Fibroblast of skin of abdomen (primary cell): ENCODE results near the gene TRIML1.
"Not testable (repeated sequence)": the region's sequence is repeated elsewhere in the genome, so short reads cannot be mapped to it uniquely, and the experiment has no call there.

Source experiments
- DNase-seq: peaks from one replicate; pipeline ENCODE4 v3.0.0-alpha.2; 2013

The TRIML1 gene

DNA sequence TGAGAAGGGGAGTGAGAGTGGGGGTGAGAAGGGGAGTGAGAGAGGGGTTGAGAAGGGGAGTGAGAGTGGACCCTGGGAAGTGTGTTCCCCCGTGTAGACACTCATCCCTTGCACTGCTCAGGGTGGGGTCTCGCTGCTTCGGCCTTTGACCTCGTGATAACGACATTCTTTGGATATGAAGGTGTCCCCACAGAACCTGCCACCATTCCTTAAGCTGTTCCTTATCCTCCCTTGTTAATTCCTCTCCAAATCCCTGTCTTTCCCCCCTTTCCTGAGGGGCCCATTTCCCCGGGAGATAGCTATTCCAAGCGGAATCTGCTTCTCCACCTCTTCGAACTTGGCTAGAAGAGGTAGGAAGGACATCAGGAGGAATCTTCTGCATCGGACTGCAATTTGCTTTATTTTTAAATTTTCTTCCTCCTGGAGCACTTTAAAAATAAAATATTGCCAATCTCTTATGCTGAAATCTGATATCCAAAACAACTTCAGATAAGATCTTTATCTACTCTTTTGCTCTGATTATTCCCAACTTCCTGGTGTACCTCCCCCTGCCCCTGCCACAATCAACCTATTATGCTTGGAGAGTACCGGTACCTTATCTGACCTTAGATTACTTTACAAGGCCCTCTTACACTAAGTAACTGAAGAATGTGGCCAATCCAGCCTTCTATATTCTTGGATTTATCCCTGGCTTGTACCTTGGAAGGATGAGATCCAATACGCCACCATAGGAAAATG, 15.6 kb downstream of the TRIML1 start:
- no peak for DNase-seq

DNA sequence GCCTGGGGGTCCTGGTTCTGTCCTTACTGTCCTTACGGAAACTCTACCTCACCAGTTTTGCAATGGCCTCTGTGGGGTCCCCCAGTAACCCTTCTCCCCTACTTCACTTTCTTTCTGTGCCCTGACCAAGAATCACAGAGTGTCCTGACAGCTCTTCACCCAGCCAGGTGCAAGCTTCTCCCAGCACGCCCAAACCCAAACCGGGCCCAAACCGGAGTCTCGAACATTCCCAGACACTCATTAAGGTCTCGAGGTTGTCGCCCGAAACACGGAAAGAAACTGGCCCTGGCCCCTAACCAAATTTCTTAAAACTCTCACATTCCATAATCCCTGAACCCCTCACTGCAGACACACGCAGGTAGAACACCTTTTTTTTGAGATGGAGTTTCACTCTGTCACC, 19.1 kb downstream of the TRIML1 start:
- DNase-seq = no peak

DNA sequence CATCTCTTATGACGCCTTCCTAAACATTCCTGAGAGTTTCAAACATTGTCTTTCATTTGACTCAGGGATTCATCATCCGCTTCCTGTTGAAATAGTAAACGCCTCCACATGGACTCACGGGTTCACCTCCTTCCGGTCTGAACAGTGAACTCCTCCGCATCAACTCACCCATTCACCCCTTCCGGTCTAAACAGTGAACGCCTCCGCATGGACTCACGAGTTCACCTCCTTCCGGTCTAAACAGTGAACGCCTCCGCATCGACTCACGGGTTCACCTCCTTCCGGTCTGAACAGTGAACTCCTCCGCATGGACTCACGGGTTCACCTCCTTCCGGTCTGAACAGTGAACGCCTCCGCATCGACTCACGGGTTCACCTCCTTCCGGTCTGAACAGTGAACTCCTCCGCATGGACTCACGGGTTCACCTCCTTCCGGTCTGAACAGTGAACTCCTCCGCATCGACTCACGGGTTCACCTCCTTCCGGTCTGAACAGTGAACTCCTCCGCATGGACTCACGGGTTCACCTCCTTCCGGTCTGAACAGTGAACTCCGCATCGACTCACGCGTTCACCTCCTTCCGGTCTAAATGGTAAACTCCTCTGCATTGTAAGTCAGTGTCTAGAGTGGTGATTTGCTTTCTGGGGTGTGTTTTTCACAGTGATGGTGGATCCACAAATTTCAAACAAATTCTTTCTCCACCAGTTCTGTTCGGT, 20.4 kb downstream of the TRIML1 start:
- not testable (repeated sequence) for DNase-seq

DNA sequence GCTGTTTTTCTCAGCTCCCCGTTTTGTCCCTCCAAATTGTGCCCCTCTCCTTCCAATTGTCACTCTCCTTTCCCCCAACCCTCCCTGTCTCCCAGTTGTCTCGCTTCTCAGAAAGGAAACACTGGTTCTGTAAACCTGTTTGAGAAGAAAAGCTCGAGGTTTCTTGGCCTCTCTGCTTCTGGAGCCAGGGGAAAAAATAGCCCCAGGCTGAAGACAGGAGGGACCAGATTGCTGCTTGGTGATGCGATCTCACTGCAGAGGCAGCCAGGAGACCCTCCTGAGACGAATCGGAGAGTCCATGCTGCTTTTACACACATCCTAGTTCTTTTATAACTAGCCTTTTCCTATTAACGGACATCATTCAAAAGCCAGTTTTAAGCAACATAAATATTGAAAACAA, 21.2 kb downstream of the TRIML1 start:
- DNase-seq = no peak

DNA sequence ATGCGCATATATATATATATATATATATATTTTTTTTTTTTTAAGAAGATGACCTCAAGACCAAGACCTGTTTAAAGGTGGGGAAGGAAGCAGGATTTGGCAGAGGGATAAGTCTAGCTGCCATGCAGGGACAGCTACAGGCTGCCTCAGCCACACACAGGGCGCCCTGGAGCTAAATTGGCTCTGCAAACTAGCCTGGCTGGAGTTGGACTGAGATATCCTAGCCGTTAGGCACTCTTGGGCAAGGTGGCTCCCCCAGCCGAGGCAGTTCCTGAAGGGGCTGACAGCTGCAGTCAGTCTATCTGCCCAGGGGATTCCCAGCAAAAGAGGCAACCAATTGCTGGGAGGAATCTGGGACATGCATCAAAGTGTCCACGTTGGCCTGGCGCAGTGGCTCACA, 21.9 kb downstream of the TRIML1 start:
- no peak for DNase-seq

DNA sequence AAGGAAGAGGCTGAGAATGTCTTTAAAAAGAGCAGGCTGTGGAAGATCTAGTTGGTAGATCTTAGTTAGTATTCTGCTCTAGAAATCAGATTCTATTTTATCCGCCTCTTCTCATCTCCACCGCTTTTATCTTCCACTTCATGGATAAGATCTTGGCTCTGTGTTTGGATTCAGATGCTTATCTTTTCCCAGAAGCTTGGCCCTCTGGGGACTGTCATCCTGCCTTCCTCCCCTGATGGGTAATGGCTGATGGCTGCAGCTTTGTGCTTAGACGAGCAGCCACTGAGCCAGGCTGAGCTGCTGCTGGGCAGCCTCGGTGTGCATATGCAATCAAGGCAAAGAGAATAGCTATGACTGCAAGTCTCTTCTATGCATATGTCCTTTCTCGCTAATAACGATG, 23.5 kb downstream of the TRIML1 start:
- DNase-seq = no peak

DNA sequence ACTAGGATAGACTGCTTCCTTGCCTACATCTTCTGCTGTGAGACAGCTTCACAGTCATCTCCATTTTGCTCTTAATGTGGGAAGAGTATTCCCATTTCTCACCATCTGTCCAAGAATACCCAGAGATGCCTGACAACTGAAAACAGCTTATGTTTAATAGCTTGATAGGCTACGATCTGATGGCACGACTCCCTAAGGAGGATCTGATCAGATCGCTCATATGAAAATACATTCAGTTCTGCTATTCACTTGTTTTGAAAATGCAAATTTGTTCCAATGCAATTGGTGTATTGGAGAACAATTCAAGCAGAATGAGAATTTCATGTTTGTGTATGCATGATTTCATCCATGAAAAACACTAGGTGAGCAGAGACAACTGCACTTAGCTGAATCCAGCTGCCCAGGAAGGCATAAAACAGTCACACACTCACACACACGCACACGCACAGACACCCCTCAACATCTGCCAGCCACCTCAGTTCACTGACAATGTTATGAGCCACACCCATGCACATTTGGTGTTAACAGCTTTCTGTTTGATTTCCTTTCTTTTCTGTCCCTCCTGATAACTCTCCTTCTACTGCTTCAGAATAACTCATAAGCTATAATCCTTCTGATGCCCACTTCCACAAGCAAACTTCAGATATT, 29.6 kb downstream of the TRIML1 start:
- no peak for DNase-seq

DNA sequence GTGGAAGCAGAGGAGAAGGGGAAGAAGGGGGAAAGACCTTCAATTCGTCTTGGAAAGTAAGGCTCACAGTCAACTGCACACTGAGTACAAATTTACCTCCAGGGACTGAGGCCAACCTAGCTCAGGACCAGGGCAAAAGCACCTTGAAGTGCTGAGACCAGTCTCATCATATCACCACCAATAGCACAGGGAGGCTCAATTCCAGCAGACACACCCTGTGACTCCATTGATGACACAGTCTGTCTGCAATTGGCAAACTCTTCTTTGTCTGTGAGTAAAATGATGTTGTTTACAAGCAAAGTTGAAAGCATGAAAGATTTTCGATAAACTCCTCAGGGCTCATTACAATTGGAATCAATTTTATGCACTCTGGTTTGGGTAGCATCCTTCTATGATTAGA, 32.3 kb downstream of the TRIML1 start:
- no peak for DNase-seq

DNA sequence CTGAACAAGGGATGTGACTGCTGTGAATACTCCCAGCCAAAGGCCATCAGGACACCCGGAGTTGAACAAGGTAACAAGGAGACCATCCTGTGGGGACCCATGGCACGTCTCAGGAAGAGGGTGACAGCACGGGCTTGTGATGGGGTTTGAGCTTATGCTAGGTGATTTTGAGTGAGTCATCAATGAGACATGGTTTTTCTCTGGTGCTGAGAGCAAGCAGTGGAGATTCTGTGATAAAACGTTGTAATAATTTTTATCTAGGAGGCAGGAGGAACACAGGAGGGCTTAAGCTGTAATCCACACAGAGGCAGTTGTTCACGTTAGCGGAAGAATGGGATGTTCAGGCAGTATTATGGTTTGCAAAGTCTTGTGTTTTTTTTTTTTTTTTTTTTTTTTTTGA, 36.0 kb downstream of the TRIML1 start:
- no peak for DNase-seq

DNA sequence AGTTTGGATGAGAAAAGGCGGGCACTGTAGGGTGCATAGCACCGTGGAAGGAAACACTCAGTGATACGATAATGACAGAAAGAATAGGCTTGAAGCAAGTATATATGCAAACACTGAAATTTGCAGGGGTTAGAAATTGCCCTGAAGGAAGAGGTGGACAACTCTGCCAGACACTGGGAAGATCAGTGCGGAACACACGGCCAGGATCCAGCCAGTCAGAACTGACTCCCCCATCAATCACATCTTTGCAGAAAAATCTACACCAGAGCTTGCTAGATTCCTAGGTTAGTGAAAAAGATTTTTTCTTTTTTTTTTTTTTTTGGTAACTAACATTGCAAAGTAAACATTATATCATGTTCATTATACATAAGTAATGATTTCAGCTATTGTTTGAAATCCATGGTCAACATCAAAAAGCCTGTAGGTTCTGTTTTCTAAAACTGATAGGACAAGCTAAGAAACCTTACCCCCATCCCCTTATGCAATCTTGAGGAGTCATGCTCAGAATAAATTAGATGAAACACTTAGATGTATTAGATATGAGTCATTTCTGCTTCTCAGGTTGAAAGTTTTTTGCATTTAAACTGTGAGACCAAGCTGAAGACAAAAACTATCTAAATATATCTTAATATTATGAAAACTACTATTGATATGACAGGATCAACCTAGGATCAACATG, 38.9 kb downstream of the TRIML1 start:
- DNase-seq = peak; percentile 43

DNA sequence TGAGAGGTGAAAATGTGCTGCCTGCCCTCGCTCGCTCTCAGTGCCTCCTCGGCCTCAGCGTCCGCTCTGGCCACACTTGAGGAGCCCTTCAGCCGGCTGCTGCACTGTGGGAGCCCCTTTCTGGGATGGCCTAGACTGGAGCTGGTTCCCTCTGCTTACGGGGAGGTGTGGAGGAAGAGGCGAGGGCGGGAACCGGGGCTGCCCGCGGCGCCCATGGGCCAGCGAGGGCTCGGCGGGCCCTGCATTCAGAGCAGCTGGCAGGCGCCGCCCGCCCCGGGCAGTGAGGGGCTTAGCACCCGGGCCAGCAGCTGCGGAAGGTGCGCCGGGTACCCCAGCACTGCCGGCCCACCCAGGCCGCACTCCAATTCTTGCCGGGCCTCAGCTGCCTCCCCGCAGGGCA, 39.6 kb downstream of the TRIML1 start:
- DNase-seq = no peak

DNA sequence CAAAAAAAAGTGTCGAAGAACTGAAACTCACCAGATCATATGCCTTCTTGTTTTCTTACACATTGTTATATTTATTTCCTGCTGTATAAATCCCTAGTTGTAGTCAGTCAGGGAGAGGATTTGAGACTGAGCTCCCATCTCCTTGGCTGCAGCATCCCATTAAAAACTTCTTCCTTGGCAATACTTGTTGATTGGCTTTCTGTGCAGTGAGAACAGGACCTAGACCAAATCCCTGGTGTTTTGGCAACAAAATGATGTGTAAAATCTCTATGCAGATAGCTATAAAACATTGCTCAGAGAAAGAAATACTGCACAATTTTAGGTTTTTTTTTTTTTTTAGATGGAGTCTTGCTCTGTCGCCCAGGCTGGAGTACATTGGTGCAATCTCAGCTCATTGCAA, 47.9 kb downstream of the TRIML1 start:
- DNase-seq = no peak

DNA sequence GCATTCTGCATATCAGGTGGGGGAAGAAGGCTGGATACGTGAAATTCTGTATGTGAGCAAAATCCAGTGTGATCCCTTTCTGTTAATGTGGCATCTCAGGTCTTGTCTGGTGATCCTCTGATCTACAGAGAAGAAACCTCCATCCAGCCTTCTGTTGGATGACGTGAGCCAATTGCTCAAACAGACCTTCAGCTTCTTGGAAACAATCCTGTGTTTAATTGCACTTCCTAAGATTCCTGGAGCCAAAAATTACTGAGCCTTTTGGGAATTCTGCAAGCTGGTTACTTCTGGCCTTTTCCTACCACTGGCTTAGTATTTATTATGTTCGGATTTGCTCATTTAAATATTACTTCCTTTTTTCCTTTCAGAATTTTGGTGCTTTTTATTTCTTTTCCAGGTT, 51.2 kb downstream of the TRIML1 start:
- DNase-seq = no peak

DNA sequence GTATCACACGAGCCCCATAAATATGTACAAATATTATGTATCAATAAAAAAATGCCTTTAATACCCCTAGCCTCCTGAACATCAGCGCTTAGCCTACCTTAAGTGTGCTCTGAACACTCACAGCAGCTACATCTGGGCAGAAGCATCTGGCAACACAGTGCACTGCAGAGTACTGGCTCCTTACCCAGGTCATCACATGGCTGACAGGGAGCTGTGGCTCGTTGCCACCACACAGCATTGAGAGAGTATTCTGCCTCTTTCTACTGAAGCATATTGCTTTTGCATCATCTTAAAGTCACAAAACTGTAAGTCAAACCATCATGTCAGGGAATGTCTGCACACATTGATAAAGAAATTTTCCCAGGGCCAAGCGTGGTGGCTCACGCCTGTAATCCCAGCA, 55.2 kb downstream of the TRIML1 start:
- no peak for DNase-seq

DNA sequence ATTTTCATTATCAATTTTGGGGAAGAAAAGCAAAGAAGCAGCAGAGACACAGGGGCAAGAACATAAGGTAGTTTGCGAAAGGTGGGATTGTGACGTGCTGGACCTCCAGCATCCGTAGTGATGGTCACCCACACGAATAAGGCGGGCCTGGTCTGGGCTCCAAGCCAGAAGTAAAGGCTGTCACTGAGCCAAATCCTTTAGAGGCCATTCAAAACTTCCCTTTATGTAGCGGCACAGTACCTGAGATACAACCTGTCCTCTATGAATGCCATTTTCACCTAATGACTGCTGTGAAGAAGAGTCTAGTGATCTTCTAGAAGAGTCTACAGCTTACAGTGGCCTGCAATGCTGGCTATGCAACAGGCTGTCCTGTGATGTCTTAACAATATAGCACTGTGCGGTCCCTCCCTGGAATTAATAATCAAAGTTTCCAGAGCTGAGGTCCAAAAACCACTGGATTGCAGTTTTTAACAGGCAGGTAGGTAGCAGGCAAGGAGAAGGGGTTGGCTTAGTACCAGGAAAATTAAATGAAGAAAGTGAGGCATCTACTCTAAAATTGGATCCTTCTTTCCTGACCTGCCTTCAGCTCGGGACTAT, 56.2 kb downstream of the TRIML1 start:
- no peak for DNase-seq

DNA sequence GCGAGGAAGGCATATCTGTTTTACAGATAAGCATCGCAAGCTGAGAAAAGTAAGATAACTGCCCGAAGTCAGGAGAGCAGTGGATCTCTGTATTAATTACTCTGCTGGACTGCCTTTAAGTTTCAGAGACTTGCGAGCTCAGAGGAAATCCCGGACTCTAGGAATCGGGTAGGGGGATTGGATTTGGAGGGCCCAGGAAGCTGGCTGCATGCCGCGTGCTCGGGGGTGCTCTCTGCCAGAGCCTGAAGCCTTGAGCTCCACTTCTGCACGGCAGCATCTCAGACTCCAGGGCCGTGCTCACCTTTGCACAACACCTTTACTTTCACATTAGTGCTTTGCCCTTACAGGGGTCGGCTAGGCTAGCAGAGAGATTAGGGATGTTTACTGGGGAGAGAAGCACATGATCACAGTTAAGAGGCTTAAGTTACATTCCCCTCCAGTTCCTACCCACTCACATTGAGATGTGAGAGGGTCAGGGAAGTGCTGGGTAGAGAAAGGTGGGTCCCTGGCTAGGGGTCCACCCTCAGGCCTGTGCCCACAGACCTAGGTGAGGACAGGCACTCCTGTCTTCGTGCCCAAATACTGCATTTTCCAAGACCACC, 57.0 kb downstream of the TRIML1 start:
- no peak for DNase-seq
